UCSD-AML1 (cell line): ENCODE data around the gene PRR19.
A peak's percentile ranks its signal among the peaks of the same experiment; 100 is the strongest.
"Not testable (repeated sequence)": the region's sequence is repeated elsewhere in the genome, so short reads cannot be mapped to it uniquely, and the experiment has no call there.

Source experiments
- DNase-seq: peaks from one replicate; lab custom pipeline; 2025; ENCODE audit not compliant: unreplicated experiment; lab: John Stamatoyannopoulos, UW

The PRR19 gene

DNA sequence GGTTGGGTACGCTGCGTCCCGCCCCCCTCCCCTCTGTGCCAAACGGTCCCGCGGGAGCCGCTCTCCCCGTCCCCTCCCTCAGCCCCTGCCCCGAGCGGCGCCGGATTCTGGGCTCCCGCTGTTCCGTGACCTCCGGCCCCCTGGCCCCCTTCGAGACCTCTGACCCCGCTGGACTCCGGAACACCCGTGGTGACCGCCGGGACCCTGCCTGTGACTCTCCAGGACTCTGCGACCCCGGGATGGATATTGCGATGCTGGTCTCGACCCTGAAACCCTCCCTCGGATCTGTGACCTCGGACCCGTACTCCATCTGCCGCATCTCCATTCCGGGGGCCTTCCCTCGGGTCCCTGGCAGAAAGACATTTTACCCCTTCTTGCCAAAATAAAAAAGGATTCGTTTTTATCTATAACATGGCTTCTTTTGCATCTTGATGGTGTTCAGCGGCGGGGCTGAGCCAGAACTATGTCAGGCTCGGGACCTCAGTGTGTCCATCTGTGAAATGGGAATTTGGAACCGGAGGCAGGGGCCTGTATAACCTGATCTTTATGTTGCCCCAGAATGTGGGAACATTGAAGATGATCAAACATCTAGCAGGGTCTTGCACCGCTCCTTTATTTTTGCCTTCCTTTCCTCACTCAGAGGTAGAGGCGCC is 22.8 kb downstream of the PRR19 start:
- DNase-seq = no peak

DNA sequence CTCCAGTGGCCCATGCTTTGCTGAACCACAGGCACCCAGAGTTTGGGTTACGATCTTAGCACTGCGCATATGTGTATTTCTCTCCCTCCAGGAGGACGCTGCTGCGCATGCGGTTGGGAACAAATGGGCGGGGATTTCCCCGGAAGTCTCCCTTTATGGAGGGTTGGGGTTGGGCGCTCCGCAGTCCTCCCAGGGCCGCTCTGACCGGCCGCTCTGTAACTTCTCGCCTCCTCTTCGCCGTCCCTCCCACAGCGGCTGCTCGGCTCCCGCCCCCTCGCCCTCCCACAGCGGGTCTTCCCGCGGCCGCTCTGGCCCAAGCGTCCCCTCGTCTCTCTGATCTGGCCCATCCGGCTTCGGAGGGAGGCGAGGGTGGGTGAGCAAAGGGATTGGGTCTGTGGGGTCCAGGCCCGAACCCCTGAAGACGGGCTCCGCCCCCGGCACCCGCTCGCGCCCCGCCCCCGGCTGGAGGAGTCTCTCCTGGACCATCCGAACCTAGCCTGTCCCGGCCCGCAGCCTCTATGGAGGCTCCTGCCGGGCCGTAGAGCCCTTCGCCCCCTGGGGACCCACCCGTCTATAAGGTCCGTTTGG is 23.5 kb downstream of the PRR19 start, which contains the start of gene MEGF8:
Gene MEGF8 (plus strand): TSS at position 328 of the 588 bp plus-strand sequence. CDS start 609 bp downstream, outside the sequence.
- peak; percentile 99 for DNase-seq

DNA sequence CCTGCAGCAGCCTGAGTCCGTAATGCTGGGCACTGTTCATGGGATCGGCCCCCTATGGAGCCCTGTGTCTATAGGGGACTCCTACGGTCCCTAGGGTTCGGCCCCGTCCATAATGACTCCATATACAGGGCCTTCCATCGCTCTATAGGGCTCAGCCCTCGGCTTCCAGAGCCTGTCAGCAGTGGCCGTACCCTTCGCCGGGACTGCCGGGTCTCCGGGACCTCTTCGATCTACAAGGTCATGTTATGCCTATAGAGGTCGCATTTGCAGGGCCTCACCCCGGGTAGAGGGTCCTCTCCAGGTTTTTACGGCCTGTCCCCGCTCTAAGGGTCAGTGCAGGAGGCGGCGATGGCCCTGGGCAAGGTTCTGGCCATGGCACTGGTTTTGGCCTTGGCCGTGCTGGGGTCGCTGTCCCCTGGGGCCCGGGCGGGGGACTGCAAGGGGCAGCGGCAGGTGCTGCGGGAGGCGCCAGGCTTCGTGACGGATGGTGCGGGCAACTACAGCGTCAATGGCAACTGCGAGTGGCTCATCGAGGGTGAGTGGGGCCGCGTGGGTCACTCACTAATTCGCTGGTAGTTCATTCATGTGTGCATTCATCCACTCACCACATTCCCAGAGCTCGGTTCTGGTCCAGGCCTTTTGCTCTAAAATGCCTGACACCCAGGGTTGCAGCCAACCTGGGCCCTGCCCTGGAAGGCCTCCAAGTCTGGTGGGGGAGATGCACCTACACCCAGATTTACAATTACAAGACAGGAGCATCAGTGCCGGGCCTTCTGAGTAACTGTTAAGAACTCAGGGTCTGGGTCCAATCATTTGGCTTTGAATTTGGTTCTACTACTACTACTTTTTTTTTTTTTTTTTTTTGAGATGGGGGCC is 24.2 kb downstream of the PRR19 start:
- DNase-seq = no peak

DNA sequence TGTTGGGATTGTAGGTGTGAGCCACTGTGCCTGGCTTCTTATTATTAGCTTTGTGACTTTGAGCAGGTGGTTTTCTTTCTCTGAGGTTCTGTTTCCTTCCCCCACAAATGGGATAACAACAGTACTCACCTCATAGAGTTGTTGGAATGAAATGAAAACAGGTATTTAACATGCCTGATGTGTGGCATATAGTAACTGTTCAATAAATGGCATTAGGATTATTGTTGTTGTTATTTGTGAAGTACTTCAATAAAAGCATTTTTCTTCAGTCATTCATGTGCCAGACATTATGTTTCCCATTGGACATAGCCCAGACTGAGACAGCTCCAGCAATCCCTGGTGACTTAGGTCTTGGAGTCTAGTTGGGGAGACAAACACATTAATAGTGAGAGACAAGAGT is 25.0 kb downstream of the PRR19 start:
- DNase-seq = no peak

DNA sequence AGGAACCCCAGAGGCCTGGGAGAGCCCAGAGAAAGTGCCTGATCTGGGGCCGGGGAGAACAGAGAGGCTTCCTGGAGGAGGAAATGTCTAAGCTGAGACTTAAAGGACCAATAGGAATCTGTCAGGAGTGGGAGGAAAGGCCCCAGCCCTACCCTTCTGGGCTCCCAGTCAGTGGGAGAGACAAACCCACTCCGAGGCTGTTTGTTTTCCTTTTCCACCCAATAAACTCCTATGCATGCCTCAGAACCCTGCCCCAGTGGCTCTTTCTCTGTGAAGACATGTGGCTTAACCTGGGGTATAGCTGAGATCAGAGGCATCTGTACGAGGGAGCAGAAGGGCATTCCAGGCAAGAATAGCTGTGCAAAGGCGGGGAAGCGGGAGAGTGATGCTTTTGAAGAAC is 25.4 kb downstream of the PRR19 start:
- no peak for DNase-seq

DNA sequence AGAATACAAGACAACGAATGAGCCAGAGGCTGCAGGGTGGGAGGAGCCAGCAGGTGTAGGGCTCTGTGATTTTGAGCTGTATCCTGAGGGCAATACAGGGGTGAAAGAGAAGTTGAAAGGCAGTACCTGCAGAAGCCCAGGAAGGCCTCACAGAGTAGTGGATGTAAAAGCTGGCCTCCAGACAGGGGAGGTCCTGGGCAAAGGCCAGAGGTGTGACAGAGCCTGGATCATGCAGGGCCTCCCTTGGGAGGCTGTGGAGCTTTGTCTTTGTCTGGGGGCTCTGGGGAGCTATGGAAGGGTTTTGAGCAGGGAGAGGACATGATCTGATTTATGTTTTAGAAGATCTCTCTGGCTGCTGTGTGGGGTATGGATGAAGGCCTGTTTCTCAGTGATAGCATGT is 26.2 kb downstream of the PRR19 start:
- no peak for DNase-seq

DNA sequence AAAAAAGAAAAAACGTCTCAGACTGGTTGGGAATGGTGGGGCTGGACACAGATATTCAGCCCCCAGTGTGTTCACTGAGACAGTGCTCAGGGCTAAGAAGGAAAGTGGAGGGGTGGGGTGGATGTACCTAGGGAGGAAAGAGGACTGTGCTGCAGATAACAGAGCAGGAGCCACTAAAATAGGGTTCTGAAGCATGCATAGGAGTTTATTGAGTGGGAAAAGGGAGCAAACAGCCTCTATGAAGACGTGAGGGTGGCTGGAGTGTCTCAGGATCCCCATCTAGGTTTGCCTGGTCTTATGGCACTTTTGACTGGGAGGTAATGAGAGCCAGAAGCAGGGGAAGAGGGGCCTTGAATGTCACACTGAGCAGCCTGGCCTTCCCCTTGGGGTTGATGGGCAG is 26.9 kb downstream of the PRR19 start:
- DNase-seq = no peak

DNA sequence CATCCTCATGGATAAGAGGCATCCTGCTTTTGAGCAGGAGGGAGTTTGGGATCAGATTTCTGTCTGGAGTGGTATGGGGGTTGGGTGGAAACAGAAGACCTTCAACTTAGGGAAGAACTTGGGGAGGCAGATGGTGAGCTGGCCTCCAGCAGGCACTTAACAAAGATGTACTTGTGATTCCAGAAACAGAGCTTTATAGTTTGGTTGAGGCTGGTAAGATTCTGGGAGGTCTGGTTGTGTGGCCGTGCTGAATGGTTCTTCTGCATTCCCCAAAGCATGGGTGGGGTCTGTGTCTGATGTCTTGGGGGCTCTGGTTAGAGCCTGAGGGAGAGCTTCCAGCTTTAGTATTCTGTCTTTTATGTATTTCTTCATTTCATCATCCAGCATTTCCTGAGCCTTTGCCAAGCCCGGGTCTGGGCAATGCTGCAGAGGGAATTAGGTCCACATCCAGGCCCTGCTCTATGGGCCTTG is 28.3 kb downstream of the PRR19 start:
- DNase-seq = no peak

DNA sequence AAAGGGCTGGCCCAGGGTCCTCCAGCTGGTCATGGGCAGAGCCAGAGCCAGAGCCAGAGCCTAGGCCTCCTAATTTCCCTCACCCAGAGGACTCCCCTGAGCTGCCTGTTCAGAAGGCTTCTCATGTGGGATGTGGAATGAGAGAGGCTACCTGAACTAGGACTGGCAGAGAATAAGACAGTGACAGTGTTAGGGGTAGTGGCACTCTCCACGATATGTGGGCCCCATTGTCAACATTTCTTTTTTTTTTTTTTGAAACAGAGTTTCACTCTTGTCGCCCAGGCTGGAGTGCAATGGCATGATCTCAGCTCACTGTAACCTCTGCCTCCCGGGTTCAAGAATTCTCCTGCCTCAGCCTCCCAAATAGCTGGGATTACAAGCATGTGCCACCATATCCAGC is 29.4 kb downstream of the PRR19 start:
- not testable (repeated sequence) for DNase-seq

DNA sequence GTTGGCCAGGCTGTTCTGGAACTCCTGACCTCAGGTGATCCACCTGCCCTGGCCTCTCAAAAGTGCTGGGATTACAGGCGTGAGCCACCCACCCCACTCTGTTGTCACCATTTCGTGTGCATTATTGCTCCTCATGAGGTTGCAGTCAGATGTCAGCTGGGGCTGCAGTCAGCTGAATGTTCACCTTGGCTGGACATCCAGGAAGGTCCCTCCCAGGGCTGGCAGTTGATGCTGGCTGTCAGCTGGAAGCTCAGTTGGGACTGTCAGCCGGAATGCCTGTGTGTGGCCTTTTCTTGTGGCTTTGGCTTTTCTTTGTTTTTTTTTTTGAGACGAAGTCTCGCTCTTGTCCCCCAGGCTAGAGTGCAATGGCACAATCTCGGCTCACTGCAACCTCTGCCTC is 30.1 kb downstream of the PRR19 start:
- no peak for DNase-seq

DNA sequence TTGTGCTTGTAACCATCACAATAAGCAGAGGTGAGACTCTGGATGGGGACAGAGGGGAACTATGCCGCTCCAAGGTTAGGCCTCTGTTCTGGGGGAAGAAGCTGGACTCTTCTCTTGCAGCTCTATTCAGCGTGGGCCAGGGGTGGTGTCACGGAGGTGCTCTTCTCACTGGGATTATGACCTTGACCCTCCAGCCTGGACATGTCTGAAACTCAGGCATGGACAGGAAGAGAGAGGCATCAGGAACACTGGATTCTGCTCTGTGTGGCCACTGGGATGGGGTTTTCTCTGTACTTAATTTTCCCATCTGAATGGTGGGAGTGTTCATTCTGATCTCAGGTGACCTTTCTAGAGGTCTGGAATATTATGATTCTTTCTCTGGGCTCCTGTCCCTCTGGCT is 31.1 kb downstream of the PRR19 start:
- DNase-seq = no peak

DNA sequence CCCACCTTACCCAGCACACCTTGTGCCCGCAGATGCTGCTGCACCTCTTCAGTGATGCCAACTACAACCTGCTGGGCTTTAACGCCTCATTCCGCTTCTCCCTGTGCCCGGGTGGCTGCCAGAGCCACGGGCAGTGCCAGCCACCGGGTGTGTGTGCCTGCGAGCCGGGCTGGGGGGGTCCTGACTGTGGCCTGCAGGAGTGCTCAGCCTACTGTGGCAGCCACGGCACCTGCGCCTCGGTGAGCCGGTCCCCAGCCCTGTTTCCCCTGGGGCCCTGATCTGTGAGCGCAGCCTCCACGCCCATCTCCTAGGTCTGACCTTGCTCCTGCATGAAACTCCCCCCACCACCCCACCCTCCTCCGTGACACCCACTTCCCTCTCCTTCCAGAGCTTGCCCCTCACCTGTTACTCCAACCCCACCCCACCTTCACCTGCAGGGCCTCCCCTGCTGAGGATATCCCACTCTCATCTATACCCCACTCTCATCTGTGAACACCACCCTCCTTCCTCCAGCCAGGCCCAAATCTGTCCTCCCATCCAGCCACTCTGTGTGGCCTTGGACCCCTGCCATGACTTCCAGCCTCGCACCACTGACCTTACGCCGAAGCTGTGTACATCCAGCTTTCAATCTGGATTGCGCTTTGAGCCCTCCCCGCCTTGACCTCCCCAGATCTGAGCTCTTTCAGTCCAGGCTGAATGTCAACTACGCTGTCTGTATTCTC is 32.2 kb downstream of the PRR19 start:
- DNase-seq = no peak

DNA sequence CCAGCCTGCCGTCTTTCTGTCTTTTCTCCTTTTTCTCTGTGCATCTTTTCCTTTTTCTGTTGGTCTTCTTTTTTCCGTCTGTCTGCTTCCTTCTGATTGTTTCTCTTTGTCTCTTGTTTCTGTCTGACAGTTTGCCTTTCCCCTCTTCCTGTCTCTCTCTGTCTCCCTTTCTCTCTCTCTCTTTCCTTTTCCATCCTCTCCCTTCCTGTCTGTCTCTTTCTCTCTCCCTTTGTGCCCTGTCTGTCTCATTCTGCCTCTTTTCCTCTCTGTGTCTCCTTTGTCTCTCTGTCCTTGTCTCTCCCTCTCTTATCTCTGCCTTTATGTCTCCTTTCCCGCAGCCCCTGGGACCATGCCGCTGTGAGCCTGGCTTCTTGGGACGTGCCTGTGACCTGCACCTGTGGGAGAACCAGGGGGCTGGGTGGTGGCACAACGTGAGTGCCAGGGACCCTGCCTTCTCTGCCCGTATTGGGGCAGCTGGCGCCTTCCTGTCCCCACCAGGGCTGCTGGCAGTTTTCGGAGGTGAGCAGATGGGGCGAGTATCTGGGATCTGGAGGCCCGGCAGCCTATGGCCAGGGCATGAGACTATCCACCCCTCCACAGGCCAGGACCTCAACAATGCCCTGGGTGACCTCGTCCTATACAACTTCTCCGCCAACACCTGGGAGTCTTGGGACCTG is 32.9 kb downstream of the PRR19 start:
- no peak for DNase-seq

DNA sequence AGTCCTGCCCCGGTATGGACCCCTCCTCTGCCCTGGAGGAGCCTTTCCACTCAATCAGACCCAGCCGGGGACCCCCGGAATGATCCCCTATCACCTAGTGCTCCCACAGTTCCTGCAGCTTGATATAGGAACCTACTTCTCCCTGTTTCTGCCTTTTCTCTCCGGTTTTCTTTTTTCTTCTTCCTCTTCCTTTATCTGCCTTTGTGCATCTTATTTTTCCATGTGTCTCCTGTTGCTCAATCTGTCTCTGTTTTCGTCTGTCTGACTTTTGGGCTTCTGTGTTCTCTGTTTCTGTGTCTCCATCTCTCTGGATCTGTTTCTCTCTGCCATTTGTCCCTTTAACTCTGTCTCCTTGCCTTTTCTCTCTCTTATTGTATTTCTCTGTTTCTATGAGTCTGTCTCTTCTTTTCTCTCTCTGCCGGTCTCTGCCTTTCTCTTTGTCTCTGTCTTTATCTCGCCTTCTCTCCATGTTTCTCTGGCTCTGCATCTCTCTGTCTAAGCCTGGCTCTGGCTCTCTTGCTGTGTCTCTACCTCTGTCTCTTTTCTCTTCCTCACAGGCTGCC is 33.5 kb downstream of the PRR19 start:
- DNase-seq = no peak

DNA sequence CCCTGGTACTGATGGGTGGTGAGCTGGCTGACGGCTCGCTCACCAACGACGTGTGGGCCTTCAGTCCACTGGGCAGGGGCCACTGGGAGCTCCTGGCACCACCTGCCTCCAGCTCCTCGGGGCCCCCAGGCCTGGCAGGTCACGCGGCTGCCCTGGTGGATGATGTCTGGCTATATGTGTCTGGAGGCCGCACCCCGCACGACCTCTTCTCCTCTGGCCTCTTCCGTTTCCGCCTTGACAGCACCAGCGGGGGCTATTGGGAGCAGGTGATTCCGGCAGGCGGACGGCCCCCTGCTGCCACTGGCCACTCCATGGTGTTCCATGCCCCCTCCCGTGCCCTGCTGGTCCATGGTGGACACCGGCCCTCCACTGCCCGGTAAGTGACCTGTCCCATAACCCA is 34.0 kb downstream of the PRR19 start:
- no peak for DNase-seq

DNA sequence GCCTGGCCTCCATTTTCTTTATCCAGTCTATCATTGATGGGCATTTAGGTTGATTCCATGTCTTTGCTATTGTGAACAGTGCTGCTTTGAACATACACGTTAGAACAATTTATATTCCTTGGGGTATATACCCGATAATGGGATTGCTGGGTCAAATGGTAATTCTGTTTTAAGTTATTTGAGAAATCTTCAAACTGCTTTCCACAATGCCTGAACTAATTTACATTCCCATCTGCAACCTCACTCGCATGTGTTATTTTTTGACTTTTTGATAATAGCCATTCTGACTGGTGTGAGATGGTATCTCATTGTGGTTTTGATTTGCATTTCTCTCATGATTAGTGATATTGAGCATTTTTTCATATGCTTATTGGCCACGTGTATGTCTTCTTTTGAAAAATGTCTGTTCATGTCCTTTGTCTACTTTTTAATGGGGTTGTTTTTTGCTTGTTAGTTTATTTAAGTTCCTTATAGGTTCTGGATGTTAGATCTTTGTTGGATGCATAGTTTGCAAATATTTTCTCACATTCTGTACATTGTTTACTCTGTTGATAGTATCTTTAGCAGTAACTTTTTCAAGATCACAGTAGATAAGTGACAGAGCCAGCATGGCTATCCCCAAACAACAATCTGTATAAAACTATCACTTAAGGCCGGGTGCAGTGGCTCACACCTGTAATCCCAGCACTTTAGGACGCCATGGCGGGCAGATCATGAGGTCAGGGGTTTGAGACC is 37.4 kb downstream of the PRR19 start:
- not testable (repeated sequence) for DNase-seq

DNA sequence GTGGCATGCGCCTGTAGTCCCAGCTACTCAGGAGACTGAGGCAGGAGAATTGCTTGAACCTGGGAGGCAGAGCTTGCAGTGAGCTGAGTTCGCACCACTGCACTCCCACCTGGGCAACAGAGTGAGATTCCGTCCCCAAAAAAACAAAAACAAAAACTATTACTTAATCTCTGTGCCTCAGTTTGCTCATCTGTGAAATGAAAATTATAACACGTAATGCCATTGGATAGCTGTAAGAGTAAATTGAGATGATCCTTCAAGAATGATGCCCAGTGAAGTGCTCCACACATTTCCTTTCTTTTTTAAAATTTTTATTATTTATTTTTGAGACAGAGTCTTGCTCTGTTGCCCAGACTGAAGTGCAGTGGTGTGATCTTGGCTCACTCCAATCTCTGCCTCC is 38.0 kb downstream of the PRR19 start:
- DNase-seq = not testable (repeated sequence)

DNA sequence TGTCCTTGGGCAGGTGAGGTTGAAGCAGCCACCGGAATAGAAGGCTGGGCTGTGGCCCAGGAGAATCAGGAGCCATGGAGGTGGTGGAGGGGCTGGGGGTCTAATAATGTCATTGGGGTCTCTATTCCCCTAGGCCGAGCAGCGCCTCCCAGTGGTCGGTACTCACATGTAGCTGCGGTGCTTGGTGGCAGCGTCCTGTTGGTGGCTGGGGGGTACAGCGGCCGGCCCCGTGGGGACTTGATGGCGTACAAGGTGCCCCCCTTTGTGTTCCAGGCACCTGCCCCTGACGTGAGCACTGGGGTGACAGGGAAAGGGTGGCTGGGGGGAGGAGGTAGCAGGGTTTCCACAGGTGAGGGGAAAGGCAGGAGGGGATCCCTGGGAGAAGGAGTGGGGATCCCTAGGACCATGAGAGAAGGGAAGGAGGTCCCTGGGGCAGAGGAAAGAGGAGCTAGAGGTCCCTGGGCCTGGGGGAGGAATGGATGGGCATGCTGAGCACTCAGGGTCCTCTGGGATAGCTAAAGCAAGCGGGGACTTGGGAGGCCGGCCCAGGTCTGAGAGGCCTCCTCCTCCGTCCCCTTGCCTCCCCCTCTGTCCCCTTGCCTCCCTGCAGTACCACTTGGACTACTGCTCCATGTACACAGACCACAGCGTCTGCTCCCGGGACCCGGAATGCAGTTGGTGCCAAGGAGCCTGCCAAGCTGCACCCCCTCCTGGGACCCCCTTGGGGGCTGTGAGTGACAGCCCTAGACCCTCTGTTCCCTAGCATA is 41.6 kb downstream of the PRR19 start:
- no peak for DNase-seq

DNA sequence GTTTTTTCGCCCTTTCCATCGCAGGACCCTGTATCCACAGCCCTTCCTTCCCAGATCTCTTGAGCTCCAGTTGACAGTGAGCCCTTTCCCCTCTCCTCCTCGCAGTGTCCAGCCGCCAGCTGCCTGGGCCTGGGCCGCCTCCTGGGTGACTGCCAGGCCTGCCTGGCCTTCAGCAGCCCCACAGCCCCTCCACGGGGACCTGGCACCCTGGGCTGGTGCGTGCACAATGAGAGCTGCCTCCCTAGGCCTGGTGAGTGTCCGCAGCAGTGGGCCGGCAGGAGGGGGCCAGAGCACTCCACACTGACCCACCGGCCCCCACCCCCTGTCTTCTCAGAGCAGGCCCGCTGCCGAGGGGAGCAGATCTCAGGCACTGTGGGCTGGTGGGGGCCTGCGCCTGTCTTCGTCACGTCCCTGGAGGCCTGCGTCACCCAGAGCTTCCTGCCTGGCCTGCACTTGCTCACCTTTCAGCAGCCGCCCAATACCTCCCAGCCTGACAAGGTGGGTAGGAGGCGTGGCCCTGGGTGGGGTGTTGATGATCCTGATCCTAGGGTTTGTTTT is 42.5 kb downstream of the PRR19 start:
- DNase-seq = no peak
